Kidney epithelial cell (primary cell): ENCODE results near the gene TAF1C. TPM values are rescaled to one million over a fixed set of nuclear protein-coding genes. Genes with fewer than 3 reads are reported as not detected.

Source experiments
- DNase-seq: peaks from one replicate; pipeline ENCODE4 v3.0.0-alpha.2; 2010; ENCODE audit warnings: low read depth
- H3K27me3 ChIP-seq: 2 replicates; pipeline ENCODE4 v1.6.0; 2011; ENCODE audit warnings: low read length; ENCODE audit not compliant: control insufficient read depth, insufficient read depth
- H3K36me3 ChIP-seq: 2 replicates; pipeline ENCODE4 v1.5.1; 2011; ENCODE audit warnings: low read length; ENCODE audit not compliant: control insufficient read depth, insufficient read depth
- H3K4me3 ChIP-seq: 2 replicates; pipeline ENCODE4 v1.5.1; 2011; ENCODE audit warnings: low read depth, mild to moderate bottlenecking, control low read depth, low read length
- total RNA-seq: library from RNA; depleted of rRNA; stranded (reverse); fragments of >200 nt; gene quantifications from 2 replicates; pipeline ENCODE4 v1.2.3, GENCODE V29; 2015
- TF ChIP-seq, protein P1 (sequence below): IDR thresholded peaks from 2 replicates; pipeline ENCODE4 v1.5.1; 2011; ENCODE audit warnings: mild to moderate bottlenecking, moderate library complexity, low read length, control low read depth, inconsistent platforms; ENCODE audit not compliant: insufficient read depth, poor library complexity, severe bottlenecking

Gene TAF1C
- total RNA-seq, 1 donor from 2014 or later = 23.9 TPM

DNA sequence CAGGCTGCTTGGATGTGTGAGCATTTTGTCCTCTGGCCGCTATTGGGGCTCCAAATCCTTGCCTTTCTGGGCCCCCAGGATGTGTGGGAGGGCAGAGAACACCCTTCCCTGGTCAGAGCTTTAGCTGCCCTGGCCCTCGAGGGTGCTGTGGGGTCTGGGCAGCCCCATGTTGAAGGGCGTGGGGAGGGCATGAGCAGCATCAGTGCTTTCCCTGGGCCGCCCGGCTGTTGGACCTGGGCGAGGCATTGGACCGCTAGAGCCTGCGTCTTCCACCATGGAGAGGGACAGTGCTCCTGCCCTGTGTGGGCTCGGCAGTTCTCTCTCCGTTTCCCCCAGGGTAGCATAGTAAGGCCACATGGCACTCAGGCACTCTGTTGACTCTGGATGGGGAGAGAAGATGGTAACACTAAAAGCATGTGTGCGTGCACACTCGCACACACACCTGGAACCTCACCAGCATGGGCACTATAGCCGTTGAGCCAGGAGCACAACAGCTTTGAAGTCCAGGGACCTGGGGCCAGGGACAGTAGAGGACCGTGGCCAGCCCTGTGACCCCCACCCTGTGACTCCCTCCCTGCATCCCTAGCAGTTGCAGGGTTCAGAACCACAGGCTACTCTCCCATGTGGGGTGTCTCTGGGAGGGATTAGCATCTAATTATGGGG lies 10.7 kb upstream of the TAF1C start:
- TF ChIP-seq, protein P1, sequence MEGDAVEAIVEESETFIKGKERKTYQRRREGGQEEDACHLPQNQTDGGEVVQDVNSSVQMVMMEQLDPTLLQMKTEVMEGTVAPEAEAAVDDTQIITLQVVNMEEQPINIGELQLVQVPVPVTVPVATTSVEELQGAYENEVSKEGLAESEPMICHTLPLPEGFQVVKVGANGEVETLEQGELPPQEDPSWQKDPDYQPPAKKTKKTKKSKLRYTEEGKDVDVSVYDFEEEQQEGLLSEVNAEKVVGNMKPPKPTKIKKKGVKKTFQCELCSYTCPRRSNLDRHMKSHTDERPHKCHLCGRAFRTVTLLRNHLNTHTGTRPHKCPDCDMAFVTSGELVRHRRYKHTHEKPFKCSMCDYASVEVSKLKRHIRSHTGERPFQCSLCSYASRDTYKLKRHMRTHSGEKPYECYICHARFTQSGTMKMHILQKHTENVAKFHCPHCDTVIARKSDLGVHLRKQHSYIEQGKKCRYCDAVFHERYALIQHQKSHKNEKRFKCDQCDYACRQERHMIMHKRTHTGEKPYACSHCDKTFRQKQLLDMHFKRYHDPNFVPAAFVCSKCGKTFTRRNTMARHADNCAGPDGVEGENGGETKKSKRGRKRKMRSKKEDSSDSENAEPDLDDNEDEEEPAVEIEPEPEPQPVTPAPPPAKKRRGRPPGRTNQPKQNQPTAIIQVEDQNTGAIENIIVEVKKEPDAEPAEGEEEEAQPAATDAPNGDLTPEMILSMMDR = no peak
- no peak for DNase-seq
- no peak overlapping the region for H3K4me3 ChIP-seq
- H3K36me3 ChIP-seq = no peaks in the 10 kb centered on the region
- H3K27me3 ChIP-seq = peaks cover 8% of the 10 kb centered on the region

DNA sequence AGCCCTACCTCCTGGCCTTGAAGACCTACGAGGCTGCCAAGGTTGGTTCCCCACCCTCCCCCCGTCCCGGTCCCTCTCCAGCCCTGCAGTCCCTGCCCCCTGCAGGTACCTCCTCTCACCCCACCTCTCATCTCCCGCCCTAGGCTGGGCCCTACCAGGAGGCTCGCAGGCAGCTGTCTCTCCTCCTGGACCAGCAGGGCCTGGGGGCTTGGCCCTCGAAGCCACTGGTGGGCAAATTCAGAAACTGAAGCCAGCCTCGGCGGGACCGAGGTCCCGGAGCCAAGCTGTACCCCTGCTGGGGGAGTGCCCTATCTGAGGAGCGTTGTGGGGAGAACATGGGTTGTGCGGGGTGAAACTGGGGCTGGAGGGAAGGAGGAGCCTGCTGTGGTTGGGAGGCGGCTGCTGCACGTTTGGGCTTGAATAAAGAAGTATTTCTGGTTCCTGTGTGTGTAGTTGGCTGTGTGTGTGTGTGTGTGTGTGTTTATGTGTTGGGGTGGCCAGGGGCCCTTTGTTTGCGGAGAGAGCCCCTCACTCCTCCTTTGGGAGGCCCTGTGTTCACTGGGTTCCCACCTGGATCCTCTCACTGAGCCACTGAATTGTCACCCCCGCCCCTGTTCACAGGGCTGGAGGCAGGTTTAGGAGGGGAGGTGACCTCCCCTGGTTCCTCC lies 10.0 kb upstream of the TAF1C start:
- no peak overlapping the region for H3K4me3 ChIP-seq
- no peak for DNase-seq
- TF ChIP-seq, protein P1 = no peak

DNA sequence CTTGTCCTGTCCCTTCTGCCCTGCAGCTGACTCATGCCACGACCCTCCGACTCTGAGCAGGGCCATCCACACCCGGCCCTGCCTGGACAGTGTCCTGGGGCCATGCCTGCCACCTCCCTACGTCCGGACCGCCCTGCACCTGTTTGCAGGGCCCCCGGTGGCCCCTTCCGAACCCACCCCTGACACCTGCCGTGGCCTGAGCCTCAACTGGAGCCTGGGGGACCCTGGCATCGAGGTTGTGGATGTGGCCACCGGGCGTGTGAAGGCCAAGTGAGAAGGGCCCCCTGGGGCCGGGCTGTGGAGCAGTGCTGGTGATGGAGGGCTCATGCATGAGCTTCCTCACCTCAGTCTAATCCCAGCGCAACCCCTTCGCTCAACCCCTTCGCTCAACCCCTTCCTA lies 9.2 kb upstream of the TAF1C start:
- no peaks in the 10 kb centered on the region for H3K36me3 ChIP-seq
- no peak overlapping the region for H3K4me3 ChIP-seq
- peaks cover 8% of the 10 kb centered on the region for H3K27me3 ChIP-seq
- TF ChIP-seq, protein P1 = no peak
- no peak for DNase-seq

More for the DNA sequence above, 10.0 kb upstream of the TAF1C start:
- Histone ChIP-seq H3K27me3 (peaks cover 8% of the 10 kb centered on the region), H3K36me3 (no peaks in the 10 kb centered on the region)

DNA sequence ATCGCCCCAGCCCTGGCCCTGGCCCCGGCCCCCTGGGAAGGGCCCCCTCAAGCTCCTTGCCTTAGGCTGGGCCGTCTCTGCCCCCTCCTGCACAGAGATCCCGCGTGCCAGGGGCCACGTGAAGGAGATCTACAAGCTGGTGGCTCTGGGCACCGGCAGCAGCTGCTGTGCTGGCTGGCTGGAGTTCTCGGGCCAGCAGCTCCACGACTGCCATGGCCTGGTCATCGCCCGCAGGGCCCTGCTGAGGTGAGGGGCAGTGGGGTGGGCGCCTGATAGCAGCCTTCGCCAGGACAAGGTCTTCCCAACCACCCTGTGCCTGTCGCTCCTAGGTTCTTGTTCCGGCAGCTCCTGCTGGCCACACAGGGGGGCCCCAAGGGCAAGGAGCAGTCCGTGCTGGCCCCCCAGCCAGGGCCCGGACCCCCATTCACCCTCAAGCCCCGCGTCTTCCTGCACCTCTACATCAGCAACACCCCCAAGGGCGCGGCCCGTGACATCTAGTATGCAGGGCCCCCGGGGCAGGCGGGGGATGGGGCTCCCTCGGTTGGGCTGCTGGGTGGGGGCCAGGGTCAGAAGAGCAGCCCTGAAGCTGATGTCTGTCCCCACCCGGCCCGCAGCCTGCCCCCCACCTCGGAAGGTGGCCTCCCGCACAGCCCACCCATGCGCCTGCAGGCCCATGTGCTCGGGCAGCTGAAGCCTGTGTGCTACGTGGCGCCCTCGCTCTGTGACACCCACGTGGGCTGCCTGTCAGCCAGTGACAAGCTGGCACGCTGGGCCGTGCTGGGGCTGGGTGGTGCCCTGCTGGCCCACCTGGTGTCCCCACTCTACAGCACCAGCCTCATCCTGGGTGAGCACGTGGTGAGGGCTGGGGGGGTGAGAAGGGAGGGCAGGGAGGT lies 8.6 kb upstream of the TAF1C start:
- TF ChIP-seq, protein P1 = no peak
- H3K36me3 ChIP-seq = no peaks in the 10 kb centered on the region
- no peak overlapping the region for H3K4me3 ChIP-seq
- no peak for DNase-seq
- H3K27me3 ChIP-seq = peaks cover 8% of the 10 kb centered on the region

DNA sequence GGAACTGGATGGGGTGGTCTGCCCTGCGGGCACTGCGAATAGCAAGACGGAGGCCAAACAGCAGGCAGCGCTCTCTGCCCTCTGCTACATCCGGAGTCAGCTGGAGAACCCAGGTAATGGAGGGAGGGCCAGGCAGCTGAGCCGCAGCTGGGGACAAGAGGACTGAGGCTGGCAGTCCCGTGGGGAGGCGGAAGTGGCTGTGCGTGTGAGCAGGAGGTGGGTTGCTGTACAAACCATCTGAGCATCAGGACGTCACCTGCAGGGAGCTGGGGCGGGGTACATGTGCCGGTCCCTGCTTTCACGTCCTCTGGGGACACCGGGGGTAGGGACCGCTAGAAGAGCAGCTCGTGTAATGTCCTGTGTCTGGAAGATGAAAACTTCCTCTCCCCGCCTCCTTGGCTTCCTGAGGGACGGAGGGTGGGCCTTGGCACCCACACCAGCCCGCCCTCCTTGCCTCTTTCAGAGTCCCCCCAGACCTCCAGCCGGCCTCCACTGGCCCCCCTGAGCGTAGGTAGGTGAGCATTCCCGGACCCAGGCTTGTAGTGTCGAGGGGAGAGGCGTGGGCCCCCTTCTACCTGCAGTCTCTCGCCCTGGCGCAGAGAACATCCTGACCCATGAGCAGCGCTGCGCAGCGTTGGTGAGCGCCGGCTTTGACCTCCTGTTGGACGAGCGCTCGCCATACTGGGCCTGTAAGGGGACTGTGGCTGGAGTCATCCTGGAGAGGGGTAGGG lies 7.8 kb upstream of the TAF1C start:
- Histone ChIP-seq H3K27me3 (peaks cover 8% of the 10 kb centered on the region), H3K36me3 (no peaks in the 10 kb centered on the region), H3K4me3 (no peak overlapping the region)
- TF ChIP-seq, protein P1 = peak; percentile 9
- no peak for DNase-seq
